Measurements from ENCODE around the gene RTN1.
A peak's percentile ranks its signal among the peaks of the same experiment; 100 is the strongest.

The RTN1 gene

GRCh38 chr14:59870277-59871165 is at the start of gene RTN1:
TSS of gene RTN1 (minus strand) at chr14:59870776. CDS start at chr14:59870630, 146 bp downstream.
- no peak for DNase-seq

- no peak for DNase-seq
Measured at GRCh38 chr14:59920378-59920683, 49.8 kb upstream of the RTN1 start.

- peak; percentile 44 for DNase-seq
Measured at GRCh38 chr14:59919570-59920377, 49.2 kb upstream of the RTN1 start, which contains the start of gene LRRC9. TSS of gene LRRC9 (plus strand) at chr14:59920144.

GRCh38 chr14:59918824-59919569 is 48.4 kb upstream of the RTN1 start:
- DNase-seq = no peak

GRCh38 chr14:59913187-59913586 is 42.6 kb upstream of the RTN1 start:
- DNase-seq = no peak

- DNase-seq = no peak
Measured at GRCh38 chr14:59912443-59912842, 41.9 kb upstream of the RTN1 start.

GRCh38 chr14:59905188-59905587 is 34.6 kb upstream of the RTN1 start:
- no peak for DNase-seq

- no peak for DNase-seq
Measured at GRCh38 chr14:59904184-59904583, 33.6 kb upstream of the RTN1 start.

GRCh38 chr14:59900556-59900955 is 30.0 kb upstream of the RTN1 start:
- no peak for DNase-seq

GRCh38 chr14:59897757-59898383 is 27.3 kb upstream of the RTN1 start:
- DNase-seq = no peak

- no peak for DNase-seq
Measured at GRCh38 chr14:59895721-59896120, 25.1 kb upstream of the RTN1 start.

GRCh38 chr14:59890676-59891075 is 20.1 kb upstream of the RTN1 start:
- no peak for DNase-seq

GRCh38 chr14:59882957-59883356 is 12.4 kb upstream of the RTN1 start:
- DNase-seq = no peak

- DNase-seq = no peak
Measured at GRCh38 chr14:59871166-59871495, 555 bp upstream of the RTN1 start.

GRCh38 chr14:59869381-59870255 is 958 bp downstream of the RTN1 start:
- DNase-seq = no peak

GRCh38 chr14:59868021-59868420 is 2.6 kb downstream of the RTN1 start:
- DNase-seq = no peak

- no peak for DNase-seq
Measured at GRCh38 chr14:59863806-59864525, 6.6 kb downstream of the RTN1 start.

- no peak for DNase-seq
Measured at GRCh38 chr14:59857328-59857727, 13.2 kb downstream of the RTN1 start.

GRCh38 chr14:59852350-59852749 is 18.2 kb downstream of the RTN1 start:
- no peak for DNase-seq

GRCh38 chr14:59850458-59850857 is 20.1 kb downstream of the RTN1 start:
- no peak for DNase-seq

Data from CD4-positive, alpha-beta T cell treated with Interleukin-6 for 4 hours (primary cell).